ENCODE results near the gene CAMKMT. TPM values are rescaled to one million over a fixed set of nuclear protein-coding genes. Genes with fewer than 3 reads are reported as not detected.

The CAMKMT gene
- total RNA-seq, 3 donors from 2014 or later = 6.4 to 11.8 (median 10.5) TPM

GRCh38 chr2:44529448-44529847 is 167.7 kb downstream of the CAMKMT start:
- Histone ChIP-seq H3K4me3 (no peak overlapping the region), H3K9me3 (no peaks in the 10 kb centered on the region), H3K27ac (no peak overlapping the region), H3K4me1 (no peaks in the 10 kb centered on the region), H3K27me3 (no peaks in the 10 kb centered on the region), H3K36me3 (no peaks in the 10 kb centered on the region)
- intact Hi-C loops (cut with DNase I; ENCODE audit: low total_unique reads) = no loop called here
- TF ChIP-seq, protein P1, sequence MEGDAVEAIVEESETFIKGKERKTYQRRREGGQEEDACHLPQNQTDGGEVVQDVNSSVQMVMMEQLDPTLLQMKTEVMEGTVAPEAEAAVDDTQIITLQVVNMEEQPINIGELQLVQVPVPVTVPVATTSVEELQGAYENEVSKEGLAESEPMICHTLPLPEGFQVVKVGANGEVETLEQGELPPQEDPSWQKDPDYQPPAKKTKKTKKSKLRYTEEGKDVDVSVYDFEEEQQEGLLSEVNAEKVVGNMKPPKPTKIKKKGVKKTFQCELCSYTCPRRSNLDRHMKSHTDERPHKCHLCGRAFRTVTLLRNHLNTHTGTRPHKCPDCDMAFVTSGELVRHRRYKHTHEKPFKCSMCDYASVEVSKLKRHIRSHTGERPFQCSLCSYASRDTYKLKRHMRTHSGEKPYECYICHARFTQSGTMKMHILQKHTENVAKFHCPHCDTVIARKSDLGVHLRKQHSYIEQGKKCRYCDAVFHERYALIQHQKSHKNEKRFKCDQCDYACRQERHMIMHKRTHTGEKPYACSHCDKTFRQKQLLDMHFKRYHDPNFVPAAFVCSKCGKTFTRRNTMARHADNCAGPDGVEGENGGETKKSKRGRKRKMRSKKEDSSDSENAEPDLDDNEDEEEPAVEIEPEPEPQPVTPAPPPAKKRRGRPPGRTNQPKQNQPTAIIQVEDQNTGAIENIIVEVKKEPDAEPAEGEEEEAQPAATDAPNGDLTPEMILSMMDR (IDR thresholded peaks at IDR 0.05) = no peak
- TF ChIP-seq POLR2A (IDR thresholded peaks at IDR 0.05) = no peak
- TF ChIP-seq POLR2AphosphoS5 (IDR thresholded peaks at IDR 0.05) = no peak
- no peak for DNase-seq (ENCODE audit: low spot score in 2 of 2)

DNA sequence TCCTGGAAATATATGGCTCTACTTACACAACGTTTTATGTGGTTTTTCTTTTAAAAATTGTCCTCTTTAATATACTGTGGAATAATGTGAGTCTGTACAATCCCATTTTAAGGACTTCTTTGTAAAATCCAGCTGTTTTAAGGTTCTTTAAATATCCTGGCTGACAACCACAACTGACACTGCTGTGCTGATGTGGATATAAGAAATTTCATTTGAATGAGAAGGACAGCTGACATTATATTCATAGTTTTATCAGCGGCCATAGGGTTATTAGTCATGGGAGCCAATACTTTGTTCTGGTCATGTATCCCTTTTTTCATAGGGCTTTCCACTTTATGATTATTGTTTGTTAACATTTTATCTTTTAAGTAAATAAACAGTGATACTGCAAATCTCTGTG is 169.5 kb downstream of the CAMKMT start:
- intact Hi-C loops (cut with DNase I; ENCODE audit: low total_unique reads) = no loop called here
- H3K9me3 ChIP-seq = no peaks in the 10 kb centered on the region
- DNase-seq (ENCODE audit: low spot score in 2 of 2) = no peak

DNA sequence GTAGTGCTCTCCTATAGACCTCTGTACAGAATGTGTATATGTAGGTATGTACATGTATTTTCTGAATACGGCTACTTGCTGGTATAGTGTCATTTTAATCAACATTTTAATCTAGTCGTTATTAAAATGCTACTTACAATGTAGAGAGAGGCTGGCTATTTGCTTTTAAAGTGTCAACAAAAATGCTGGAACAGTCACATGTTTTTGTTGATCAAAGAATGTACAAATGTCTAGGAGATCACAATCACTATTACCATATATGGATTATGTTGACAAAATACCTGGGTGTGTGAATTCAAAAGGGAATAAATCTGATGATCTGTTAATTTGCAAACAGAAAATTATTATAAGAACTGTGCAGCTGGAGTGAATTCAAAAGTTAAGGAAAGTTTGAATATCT is 170.3 kb downstream of the CAMKMT start:
- Histone ChIP-seq H3K36me3 (no peaks in the 10 kb centered on the region), H3K4me1 (no peaks in the 10 kb centered on the region), H3K27ac (no peak overlapping the region), H3K27me3 (no peaks in the 10 kb centered on the region), H3K9me3 (no peaks in the 10 kb centered on the region), H3K4me3 (no peak overlapping the region)
- DNase-seq (ENCODE audit: low spot score in 2 of 2) = no peak
- intact Hi-C loops (cut with DNase I; ENCODE audit: low total_unique reads) = no loop called here
- TF ChIP-seq POLR2A (IDR thresholded peaks at IDR 0.05) (no peak), POLR2AphosphoS5 (IDR thresholded peaks at IDR 0.05) (no peak)
- TF ChIP-seq, protein P1 (IDR thresholded peaks at IDR 0.05) = no peak

More for the DNA sequence above, 169.5 kb downstream of the CAMKMT start:
- no peak for TF ChIP-seq POLR2A (IDR thresholded peaks at IDR 0.05)
- no peak for TF ChIP-seq POLR2AphosphoS5 (IDR thresholded peaks at IDR 0.05)
- TF ChIP-seq, protein P1 (IDR thresholded peaks at IDR 0.05) = no peak
- H3K36me3 ChIP-seq = no peaks in the 10 kb centered on the region
- H3K27me3 ChIP-seq = no peaks in the 10 kb centered on the region
- no peak overlapping the region for H3K27ac ChIP-seq
- H3K4me3 ChIP-seq = no peak overlapping the region
- H3K4me1 ChIP-seq = no peaks in the 10 kb centered on the region

DNA sequence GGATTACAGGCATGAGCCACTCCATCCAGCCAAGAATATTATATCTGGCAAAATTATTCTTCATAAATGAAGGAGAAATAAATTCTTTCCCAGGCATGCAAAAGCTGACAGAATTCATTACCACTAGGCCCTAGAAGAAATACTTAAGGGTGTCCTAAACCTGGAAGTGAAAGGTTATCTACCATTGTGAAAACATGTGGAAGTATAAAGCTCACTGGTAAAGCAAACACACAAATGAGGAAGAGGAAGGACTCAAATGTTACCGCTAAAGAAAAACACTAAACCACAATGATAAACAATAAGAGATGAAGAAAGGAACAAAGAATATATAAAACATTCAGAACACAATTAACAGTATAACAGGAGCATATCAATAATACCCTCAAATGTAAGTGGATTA is 171.8 kb downstream of the CAMKMT start:
- no peak for DNase-seq (ENCODE audit: low spot score in 2 of 2)
- TF ChIP-seq, protein P1 (IDR thresholded peaks at IDR 0.05) = no peak
- TF ChIP-seq POLR2A (IDR thresholded peaks at IDR 0.05) (no peak), POLR2AphosphoS5 (IDR thresholded peaks at IDR 0.05) (no peak)

GRCh38 chr2:44535376-44535775 is 173.6 kb downstream of the CAMKMT start:
- H3K4me1 ChIP-seq = no peaks in the 10 kb centered on the region
- TF ChIP-seq POLR2AphosphoS5 (IDR thresholded peaks at IDR 0.05) (no peak), POLR2A (IDR thresholded peaks at IDR 0.05) (no peak)
- TF ChIP-seq, protein P1 (IDR thresholded peaks at IDR 0.05) = no peak
- H3K4me3 ChIP-seq = no peak overlapping the region
- H3K27me3 ChIP-seq = no peaks in the 10 kb centered on the region
- no peaks in the 10 kb centered on the region for H3K9me3 ChIP-seq
- no peak overlapping the region for H3K27ac ChIP-seq
- no peaks in the 10 kb centered on the region for H3K36me3 ChIP-seq
- intact Hi-C loops (cut with DNase I; ENCODE audit: low total_unique reads) = no loop called here
- no peak for DNase-seq (ENCODE audit: low spot score in 2 of 2)

More for the DNA sequence above, 171.8 kb downstream of the CAMKMT start:
- no peaks in the 10 kb centered on the region for H3K36me3 ChIP-seq
- no peaks in the 10 kb centered on the region for H3K27me3 ChIP-seq
- no peaks in the 10 kb centered on the region for H3K4me1 ChIP-seq
- no peak overlapping the region for H3K27ac ChIP-seq
- intact Hi-C loops (cut with DNase I; ENCODE audit: low total_unique reads) = no loop called here
- no peak overlapping the region for H3K4me3 ChIP-seq
- H3K9me3 ChIP-seq = no peaks in the 10 kb centered on the region
